HG03571 (cell line): ENCODE measurements around the gene CRMP1.
"Not testable (repeated sequence)": the region's sequence is repeated elsewhere in the genome, so short reads cannot be mapped to it uniquely, and the experiment has no call there.

Experiments
- ATAC-seq: cut with Tn5 transposase; IDR thresholded peaks from one replicate; pipeline ENCODE4 v1.9.1; 2021; ENCODE audit not compliant: unreplicated experiment

Gene CRMP1

GRCh38 chr4:5858020-5858769 is 34.7 kb downstream of the CRMP1 start:
- no peak for ATAC-seq

DNA sequence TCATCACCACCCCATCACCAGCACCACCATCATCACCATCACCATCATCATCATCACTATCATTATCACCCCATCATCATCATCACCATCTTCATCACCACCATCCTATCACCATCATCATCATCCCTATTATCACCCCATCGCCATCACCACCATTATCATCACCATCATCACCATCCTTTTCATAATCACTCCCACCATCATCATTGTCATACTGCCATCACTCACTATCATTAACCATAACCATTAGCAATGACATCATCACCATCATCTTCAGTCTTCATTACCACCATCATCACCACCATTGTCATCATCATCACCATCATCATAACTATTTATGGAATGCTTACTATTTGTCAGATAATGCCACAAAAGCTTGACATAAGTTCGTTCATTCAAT is 35.7 kb downstream of the CRMP1 start:
- ATAC-seq, result no peak

DNA sequence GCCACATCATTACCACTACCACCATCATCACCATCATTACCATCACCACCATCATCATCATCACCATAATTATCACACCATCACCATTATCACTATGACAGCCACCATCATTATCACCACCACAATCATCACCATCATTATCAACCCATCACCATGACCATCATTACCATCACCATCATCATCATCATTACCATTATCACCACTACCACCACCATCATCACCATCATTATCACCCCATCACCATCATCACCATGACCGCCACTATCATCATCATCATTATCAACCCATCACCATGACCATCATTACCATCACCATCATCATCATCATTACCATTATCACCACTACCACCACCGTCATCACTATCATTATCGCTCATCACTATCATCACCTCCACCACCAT is 36.5 kb downstream of the CRMP1 start:
- ATAC-seq, result not testable (repeated sequence)

GRCh38 chr4:5854929-5855328 is 38.0 kb downstream of the CRMP1 start:
- ATAC-seq, result no peak

GRCh38 chr4:5852523-5853202 is 40.2 kb downstream of the CRMP1 start:
- no peak for ATAC-seq

DNA sequence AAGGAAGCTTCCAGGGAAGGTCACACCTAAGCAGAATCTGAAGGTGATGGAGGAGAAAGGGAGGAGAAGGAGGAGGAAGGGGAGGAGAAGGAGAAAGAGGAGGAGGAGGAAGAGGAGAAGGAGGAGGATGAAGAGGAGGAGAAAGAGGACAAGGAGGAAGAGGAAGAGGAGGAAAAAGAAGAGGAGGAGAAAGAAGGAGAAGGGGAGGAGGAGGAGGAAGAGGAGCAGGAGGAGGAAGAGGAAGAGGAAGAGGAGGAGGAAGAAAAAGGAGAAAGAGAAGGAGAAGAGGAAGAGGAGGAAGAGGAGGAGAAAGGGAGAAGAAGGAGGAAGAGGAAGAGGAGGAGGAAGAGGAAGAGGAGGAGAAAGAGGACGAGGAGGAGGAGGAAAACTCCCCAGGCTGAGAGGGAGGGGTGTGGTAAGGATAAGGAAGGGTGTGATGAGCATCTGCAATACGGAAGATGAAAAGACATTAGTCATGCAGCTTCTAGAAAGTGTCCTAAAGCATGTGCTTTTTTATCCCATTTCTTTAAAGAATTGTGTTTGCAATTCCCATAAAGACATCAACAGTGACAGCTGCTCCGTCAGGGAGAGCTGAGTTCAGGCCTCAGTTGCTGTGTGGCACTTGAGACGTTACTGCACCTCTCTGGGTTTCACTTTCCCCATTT is 41.1 kb downstream of the CRMP1 start:
- no peak for ATAC-seq

GRCh38 chr4:5845035-5845905 is 47.6 kb downstream of the CRMP1 start:
- no peak for ATAC-seq

DNA sequence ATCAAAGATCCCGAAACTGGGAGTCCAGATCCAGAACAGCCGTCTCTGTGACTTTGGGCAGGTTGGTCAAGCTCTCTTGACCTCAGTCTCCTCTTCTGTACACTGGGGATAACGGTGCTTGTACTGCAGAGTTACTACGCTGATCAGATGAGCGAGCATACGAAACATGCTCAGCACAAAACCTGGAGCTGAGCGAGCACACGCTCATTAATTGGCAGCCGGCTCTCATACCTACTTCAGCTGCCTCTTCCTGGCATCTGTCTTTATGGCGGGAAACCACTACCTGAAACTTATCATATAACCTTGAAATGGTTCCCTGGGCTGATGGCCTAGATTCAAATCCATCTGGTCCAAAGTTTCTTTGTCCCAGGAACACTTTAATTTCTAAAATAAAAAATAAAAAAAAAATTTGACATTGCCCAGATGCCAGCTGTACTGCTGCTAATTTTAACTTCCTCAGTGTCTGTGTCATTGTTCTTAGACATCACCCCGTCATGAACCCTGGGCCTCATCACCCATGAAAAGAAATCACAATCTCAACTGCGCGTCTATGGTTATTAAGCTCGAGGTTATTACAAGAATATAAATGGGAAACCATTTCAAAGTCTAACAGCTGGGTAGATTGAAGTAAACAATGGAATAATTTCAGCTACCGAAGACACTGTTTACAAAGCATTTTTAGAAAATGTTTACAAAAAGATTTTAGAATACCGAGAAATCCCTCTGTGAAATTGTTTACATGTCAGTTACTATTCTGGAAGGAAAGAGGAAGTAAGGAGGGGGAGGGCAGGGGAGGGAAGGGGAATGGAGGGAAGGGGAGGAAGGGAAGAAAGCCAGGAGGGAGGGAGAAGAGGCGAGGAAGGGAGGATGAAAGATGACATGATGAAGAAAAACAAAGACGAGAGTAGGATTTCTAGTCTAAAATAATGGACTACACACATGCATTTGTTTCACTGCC is 49.0 kb downstream of the CRMP1 start:
- ATAC-seq, result no peak

GRCh38 chr4:5842456-5842855 is 50.4 kb downstream of the CRMP1 start:
- no peak for ATAC-seq

DNA sequence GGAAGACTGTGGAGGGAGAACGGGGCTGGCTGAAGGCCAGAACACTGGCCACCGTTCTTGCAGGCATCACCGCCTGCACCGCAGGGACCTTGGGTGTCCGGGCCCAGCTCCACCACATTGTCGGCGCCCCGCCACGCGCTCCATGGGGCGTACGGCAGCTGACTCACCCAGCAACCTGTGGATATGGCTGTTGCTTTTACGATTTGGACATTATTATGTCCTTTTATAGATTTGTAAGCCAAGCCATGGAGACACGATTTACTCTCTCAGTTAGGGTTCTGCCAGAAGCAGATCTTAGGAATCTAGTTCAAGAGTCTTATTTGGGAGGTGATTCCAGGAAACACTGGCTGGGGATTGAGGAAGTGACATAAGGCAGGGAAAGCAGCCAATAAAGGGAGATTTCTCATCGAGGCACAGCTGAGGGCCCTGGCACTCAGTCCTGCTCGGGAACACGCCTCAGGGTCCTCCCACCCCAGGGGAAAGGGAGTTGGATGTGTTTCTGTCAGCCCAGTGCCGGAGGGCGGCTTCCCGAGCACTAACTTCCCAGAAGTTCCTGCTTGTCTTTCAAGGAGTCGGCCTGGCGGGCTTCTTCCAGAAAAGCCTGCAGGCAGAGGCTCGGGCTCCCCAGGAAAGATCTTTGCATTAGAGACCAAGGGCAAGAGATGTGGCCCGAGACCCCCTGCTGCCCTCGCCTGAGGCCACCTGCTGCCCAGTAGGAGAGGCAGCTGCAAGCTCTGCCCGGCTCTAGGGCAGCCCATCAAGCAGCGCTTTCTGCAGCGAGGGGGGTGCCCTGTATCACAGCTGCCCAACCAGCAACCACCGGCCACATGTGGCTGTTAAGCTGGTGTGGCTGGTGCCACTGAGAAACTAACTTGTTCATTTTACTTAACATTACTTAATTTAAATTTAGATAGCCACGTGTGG is 52.9 kb downstream of the CRMP1 start:
- no peak for ATAC-seq

DNA sequence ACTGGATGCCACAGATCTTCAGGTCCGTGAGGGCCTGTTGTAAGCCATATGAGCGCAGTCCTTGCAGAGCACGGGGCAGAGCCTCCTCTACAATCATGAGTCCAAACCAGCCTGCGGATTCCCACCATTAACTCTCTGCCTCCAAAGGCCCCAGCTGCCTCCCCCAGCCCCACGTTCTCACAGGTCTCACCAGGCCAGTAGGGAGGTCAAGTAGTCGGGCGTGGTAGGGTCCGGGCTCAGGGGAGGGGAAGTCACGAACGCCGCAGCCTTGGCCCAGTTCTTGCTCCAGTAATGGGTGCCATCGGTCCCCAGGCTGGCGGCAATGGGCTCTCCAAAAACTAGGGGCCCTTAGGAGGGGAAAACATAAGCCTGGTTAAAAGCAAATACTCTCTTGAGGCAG is 53.6 kb downstream of the CRMP1 start:
- ATAC-seq, result no peak

- ATAC-seq, result not testable (repeated sequence)
Observed at GRCh38 chr4:5837483-5837882, 55.4 kb downstream of the CRMP1 start.

DNA sequence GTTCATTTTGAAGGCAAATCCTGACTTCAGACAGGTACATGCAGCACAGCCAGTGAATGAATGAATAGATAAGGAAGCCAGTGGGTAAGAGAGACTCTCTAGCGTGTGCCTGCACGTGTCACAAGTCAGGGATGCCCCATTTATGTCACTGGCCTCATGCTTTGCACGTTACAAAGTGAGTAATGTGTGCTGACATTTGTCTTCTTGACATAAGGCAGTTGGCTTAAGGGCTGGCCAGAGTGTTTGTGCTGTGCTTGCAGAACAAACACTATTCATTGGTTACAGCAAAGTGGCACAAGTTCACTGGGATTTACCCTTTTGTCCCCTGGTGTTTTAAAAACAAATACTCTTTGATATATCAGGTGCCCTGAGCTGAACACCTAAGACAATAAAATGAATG is 55.9 kb downstream of the CRMP1 start:
- ATAC-seq, result no peak

GRCh38 chr4:5828005-5828391 is 64.9 kb downstream of the CRMP1 start:
- ATAC-seq, result no peak

DNA sequence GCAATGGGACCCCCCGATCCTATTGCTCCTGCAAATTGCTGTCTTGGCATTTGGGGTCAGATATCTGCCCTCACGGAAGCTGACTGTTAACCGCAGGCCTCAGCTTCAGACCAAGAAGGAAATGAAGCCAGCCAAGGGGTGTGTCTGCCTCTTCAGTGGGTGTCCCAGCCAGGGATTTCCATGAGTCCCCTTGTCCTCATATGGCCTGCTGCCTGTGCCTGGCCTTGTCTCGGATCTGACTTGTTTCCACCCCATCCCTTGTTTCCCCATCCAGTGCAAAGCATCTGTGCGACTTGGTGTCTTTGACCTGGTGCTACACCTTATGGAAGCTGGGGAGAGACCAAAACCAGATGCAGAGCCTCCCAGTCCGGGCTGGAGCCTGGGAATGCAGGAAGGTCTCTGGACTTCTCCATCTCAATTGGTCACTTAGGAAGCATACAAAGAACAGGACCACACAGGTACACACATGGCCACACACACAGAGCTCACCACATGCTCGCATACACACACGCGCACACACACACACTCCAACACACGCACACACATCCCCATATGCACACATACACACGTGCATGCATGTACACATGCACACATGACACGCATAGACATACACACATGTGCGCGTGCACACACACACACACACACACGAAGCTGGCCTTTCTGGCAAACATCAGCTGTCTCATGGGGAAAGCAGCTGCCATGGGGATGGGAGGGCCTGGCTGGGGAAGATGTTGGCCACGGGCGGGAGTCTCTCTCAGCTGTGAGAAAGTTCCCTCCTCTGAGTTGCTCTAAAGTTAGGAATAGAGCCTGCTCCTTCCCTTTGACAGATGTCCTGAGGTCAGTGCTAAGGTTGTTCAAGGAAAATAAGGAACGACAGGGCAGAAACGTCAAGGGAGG is 65.5 kb downstream of the CRMP1 start:
- ATAC-seq, result no peak

DNA sequence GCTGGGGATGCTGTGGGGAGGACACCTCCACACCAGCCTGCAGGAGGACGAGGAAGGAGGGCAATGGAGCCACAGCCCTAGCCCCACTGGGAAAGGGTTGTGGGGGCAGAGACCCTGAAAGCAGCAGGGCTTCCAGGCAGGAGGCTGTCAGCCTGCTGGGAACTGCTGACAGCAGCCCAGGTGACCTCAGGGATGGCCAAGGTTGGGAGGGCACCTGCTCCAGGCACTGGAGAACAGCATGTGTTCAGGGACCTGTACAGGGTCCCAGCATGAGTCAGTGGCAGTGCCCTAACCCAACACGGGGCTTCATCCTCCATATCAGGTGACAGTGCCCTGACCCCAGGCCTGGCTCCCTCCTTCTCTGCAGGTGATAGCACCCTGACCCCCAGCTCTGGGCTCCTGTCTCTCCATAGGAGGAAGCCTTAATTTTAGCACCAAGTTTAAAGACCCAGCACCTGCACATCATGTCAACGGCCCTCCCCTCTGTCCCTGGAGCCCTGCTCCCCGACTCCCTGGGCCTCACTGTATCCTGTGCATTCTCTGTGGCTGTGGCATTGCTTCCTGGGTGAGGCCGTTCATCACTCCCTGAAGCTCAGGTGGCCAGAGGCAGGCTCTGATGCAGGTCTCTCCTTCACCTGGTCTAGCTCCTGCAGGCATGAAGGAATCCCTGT is 66.3 kb downstream of the CRMP1 start:
- ATAC-seq, result no peak

DNA sequence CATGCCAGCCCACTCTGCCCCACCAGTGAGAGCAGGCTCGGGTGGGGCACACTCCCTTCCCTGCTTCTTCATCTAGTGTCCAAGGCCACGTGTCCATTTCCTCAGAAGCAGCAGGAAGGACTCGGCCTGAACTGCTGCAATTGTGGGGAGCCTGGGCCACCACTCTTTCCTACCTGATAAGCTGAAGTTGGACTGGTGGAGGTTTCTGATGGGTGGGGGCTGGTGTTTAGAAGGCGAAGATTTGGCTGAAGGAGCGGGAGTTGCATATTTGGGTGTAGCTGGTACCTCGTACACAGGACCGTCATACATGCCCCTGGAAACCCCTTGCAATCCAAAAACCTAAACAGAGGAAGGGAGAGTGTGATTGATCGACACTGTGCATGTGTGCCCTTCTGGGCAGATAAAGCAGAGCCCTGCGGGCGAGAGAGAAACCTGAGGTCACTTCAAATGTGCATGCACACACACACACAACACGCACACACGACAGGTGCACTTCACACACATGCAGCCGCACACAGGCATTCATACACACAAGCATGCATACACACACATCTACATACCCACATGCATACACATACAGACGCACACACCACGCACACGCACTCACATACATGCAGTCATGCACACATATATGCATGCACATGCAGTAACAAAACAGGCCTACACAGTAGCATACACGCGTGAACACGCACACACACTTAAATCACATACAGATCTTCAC is 67.4 kb downstream of the CRMP1 start:
- ATAC-seq, result no peak
